GM19395 (cell line): Measurements from ENCODE around the gene PHLDA2.

Source experiments
- ATAC-seq: cut with Tn5 transposase; IDR thresholded peaks from one replicate; pipeline ENCODE4 v1.9.1; 2021; ENCODE audit warnings: mild to moderate bottlenecking, moderate library complexity; ENCODE audit not compliant: unreplicated experiment

Gene PHLDA2

GRCh38 chr11:2883640-2883978 is 45.6 kb downstream of the PHLDA2 start:
- no peak for ATAC-seq

- ATAC-seq, result no peak
Measured at GRCh38 chr11:2882396-2883110, 46.7 kb downstream of the PHLDA2 start.

GRCh38 chr11:2881981-2882375 is 47.2 kb downstream of the PHLDA2 start:
- no peak for ATAC-seq

GRCh38 chr11:2881076-2881980 is 47.9 kb downstream of the PHLDA2 start:
- ATAC-seq, result no peak

GRCh38 chr11:2880646-2881045 is 48.6 kb downstream of the PHLDA2 start:
- no peak for ATAC-seq

- ATAC-seq, result no peak
Measured at GRCh38 chr11:2878782-2879181, 50.4 kb downstream of the PHLDA2 start.
